Transverse colon (tissue), 4 donors: ENCODE measurements around the gene ANKS3. TPM values are rescaled to one million over a fixed set of nuclear protein-coding genes. Genes with fewer than 3 reads are reported as not detected.

Experiments
- DNase-seq: peaks from one replicate; pipeline ENCODE4 v3.0.0-alpha.2; 2019
- H3K27ac ChIP-seq, 4 donors: fragments of 200-600 bp; sonication (generic); 2 replicates each; pipeline ENCODE4 v1.5.1; 2016 to 2018; ENCODE audit warnings: inconsistent platforms in 4 of 4
- H3K27me3 ChIP-seq: fragments of 200-600 bp; sonication (generic); 2 replicates; pipeline ENCODE4 v1.5.1; 2017; ENCODE audit warnings: inconsistent platforms
- H3K36me3 ChIP-seq, 4 donors: fragments of 200-600 bp; sonication (generic); 2 replicates each; pipeline ENCODE4 v1.5.1; 2017 to 2019; ENCODE audit warnings: inconsistent platforms in 4 of 4
- H3K4me1 ChIP-seq, 4 donors: fragments of 200-600 bp; sonication (generic); 2 replicates each; pipeline ENCODE4 v1.5.1; 2017 to 2020; ENCODE audit warnings: inconsistent platforms in 4 of 4
- H3K4me3 ChIP-seq, 4 donors: fragments of 200-600 bp; sonication (generic); 1 replicate in 1 of 4; 2 replicates in 3 of 4; pipeline versions ENCODE4 v1.5.1 to v1.6.1; 2017 to 2019; ENCODE audit warnings: inconsistent platforms in 4 of 4
- H3K9me3 ChIP-seq, 2 donors: fragments of 200-600 bp; sonication (generic); 2 replicates each; pipeline ENCODE4 v1.5.1; 2017 to 2019; ENCODE audit warnings: inconsistent platforms in 2 of 2
- CTCF ChIP-seq, 5 experiments: fragments of 200-600 bp in 3 of 5; fragments of 450-650 bp in 2 of 5; sonication (generic) in 3 of 5; IDR thresholded peaks; 1 replicate in 2 of 5; 2 replicates in 3 of 5; pipeline ENCODE4 v1.5.1; 2016 to 2017; ENCODE audit warnings: antibody characterized with exemption in 5 of 5, inconsistent platforms in 3 of 5, mild to moderate bottlenecking in 2 of 5, moderate library complexity in 1 of 5
- EP300 ChIP-seq: sonication (generic); formaldehyde crosslinking; IDR thresholded peaks from one replicate; pipeline ENCODE4 v1.6.1; 2017; ENCODE audit warnings: antibody characterized with exemption, low read depth
- POLR2A ChIP-seq: fragments of 450-650 bp; IDR thresholded peaks from one replicate; pipeline ENCODE4 v1.6.1; 2016; ENCODE audit warnings: antibody characterized with exemption, mild to moderate bottlenecking, moderate library complexity
- POLR2AphosphoS5 ChIP-seq, 3 donors: sonication (generic); formaldehyde crosslinking; IDR thresholded peaks; one replicate each; pipeline ENCODE4 v1.6.1; 2016; ENCODE audit warnings: antibody characterized with exemption in 3 of 3
- WGBS, 2 donors: methylation state at CpG; one replicate each; pipeline ENCODE4 v1.1.5; 2018; ENCODE audit warnings: low coverage in 1 of 2; 5-methylcytosine and 5-hydroxymethylcytosine counted together
- in situ Hi-C, 4 donors: fragments of 200-750 bp; cut with MboI; loops; one replicate each; pipeline versions ENCODE4 v1.15.0 to v1.15.1; 2017; ENCODE audit warnings: low sequenced_read_pairs in 3 of 4, low pct_ligation_motif_present in 1 of 4, low pct_unique_long_range_greater_than_20kb in 1 of 4
- intact Hi-C: fragments of 100-400 bp; cut with DNase I; formaldehyde crosslinking; loops from one replicate; pipeline ENCODE4 v1.15.1; 2023; ENCODE audit warnings: low total_unique reads
- total RNA-seq, 4 donors: library from RNA; depleted of rRNA; stranded (reverse); fragments of >200 nt; gene quantifications; one replicate each; pipeline ENCODE4 v1.1.0, GENCODE V29; 2016

Gene ANKS3
- total RNA-seq, 4 donors from 2014 or later = 14.9 to 38.4 (median 25.0) TPM

- peaks cover 11 to 37% (median 26%) of the 10 kb centered on the region in 4 donors for H3K4me1 ChIP-seq
- no peaks in the 10 kb centered on the region for H3K27me3 ChIP-seq
- no peak for DNase-seq
- intact Hi-C loops (loop anchor here (5.0 kb wide), 1 partner anchor 33 kb away; the partner anchor contains the start of gene ROGDI), in situ Hi-C loops (no loop called here)
- TF ChIP-seq CTCF (IDR thresholded peaks at IDR 0.05) = no peak
- TF ChIP-seq EP300 = no peak
- TF ChIP-seq POLR2A = no peak
- TF ChIP-seq POLR2AphosphoS5 (IDR thresholded peaks at IDR 0.05) = no peak
- peak overlapping the region; percentile 91 to 96 (median 93) for H3K27ac ChIP-seq
- H3K36me3 ChIP-seq = peaks cover 0 to 5% (median 0%) of the 10 kb centered on the region in 4 donors
- H3K4me3 ChIP-seq = peak overlapping the region in 3 of 4 donors; percentile 54 to 93 (median 91)
- 60 to 61% methylated on average over 6 to 7 of the region's 7 CpGs for WGBS, 2 donors
- no peaks in the 10 kb centered on the region for H3K9me3 ChIP-seq
Measured at GRCh38 chr16:4769306-4769638, 35.2 kb upstream of the ANKS3 start.

- TF ChIP-seq POLR2A (peak; percentile 89), POLR2AphosphoS5 (IDR thresholded peaks at IDR 0.05) (peak; percentile 95 to 97 (median 95)), CTCF (IDR thresholded peaks at IDR 0.05) (no peak), EP300 (no peak)
- WGBS, 2 donors = 4 to 13% methylated on average over 14 to 45 of the region's 48 CpGs
- Histone ChIP-seq H3K36me3 (peaks cover 0 to 5% (median 0%) of the 10 kb centered on the region in 4 donors), H3K27me3 (no peaks in the 10 kb centered on the region), H3K9me3 (no peaks in the 10 kb centered on the region), H3K4me1 (peaks cover 11 to 37% (median 26%) of the 10 kb centered on the region in 4 donors), H3K27ac (peak overlapping the region; percentile 91 to 96 (median 93)), H3K4me3 (peak overlapping the region; percentile 49 to 93 (median 72))
- peak; percentile 99 for DNase-seq
- in situ Hi-C loops (no loop called here), intact Hi-C loops (loop anchor here (5.0 kb wide), 1 partner anchor 34 kb away; the partner anchor contains the start of gene ROGDI)
Measured at GRCh38 chr16:4768549-4769305, 34.7 kb upstream of the ANKS3 start.

- WGBS, 2 donors = 38 to 42% methylated on average over 6 to 17 of the region's 17 CpGs
- H3K27ac ChIP-seq = peak overlapping the region; percentile 91 to 96 (median 93)
- TF ChIP-seq CTCF (IDR thresholded peaks at IDR 0.05) (no peak), POLR2A (no peak), POLR2AphosphoS5 (IDR thresholded peaks at IDR 0.05) (no peak), EP300 (no peak)
- H3K4me1 ChIP-seq = peaks cover 11 to 37% (median 26%) of the 10 kb centered on the region in 4 donors
- in situ Hi-C loops (no loop called here), intact Hi-C loops (loop anchor here (5.0 kb wide), 1 partner anchor 34 kb away; the partner anchor contains the start of gene ROGDI)
- H3K27me3 ChIP-seq = no peaks in the 10 kb centered on the region
- H3K36me3 ChIP-seq = peaks cover 0 to 5% (median 0%) of the 10 kb centered on the region in 4 donors
- peak overlapping the region; percentile 16 to 93 (median 82) for H3K4me3 ChIP-seq
- H3K9me3 ChIP-seq = no peaks in the 10 kb centered on the region
- peak; percentile 40 for DNase-seq
Measured at GRCh38 chr16:4767872-4768548, 33.9 kb upstream of the ANKS3 start.
